Fibroblast of pulmonary artery (primary cell): Measurements from ENCODE around the gene N4BP3.

Source experiments
- DNase-seq: peaks from one replicate; pipeline ENCODE4 v3.0.0-alpha.2; 2010; ENCODE audit warnings: low read depth
- H3K4me3 ChIP-seq: replicated peaks from 2 replicates; pipeline ENCODE4 v1.5.1; 2011; ENCODE audit warnings: low read depth, mild to moderate bottlenecking, control low read depth, low read length, moderate library complexity
- CTCF ChIP-seq: IDR thresholded peaks from 2 replicates; pipeline ENCODE4 v1.5.1; 2011; ENCODE audit warnings: mild to moderate bottlenecking, control low read depth, low read length, inconsistent platforms; ENCODE audit errors: missing control alignments

Gene N4BP3

GRCh38 chr5:178163772-178164735, 50.7 kb downstream of the N4BP3 start:
- TF ChIP-seq CTCF = peak; percentile 96

GRCh38 chr5:178165581-178165980, 52.2 kb downstream of the N4BP3 start:
- DNase-seq = no peak
- H3K4me3 ChIP-seq = no peak overlapping the region
- TF ChIP-seq CTCF = no peak

More at GRCh38 chr5:178163772-178164735, 50.7 kb downstream of the N4BP3 start:
- DNase-seq = peak; percentile 74
- H3K4me3 ChIP-seq = no peak overlapping the region

GRCh38 chr5:178170455-178170854, 57.1 kb downstream of the N4BP3 start:
- no peak for TF ChIP-seq CTCF
- DNase-seq = no peak

GRCh38 chr5:178174456-178174855, 61.1 kb downstream of the N4BP3 start:
- no peak for DNase-seq
- no peak overlapping the region for H3K4me3 ChIP-seq
- TF ChIP-seq CTCF = no peak

More at GRCh38 chr5:178170455-178170854, 57.1 kb downstream of the N4BP3 start:
- no peak overlapping the region for H3K4me3 ChIP-seq
